Colonic mucosa (tissue), 4 donors: ENCODE data around the gene LIN28A. TPM values are rescaled to one million over a fixed set of nuclear protein-coding genes. Genes with fewer than 3 reads are reported as not detected.

Experiments used
- DNase-seq: peaks from one replicate; pipeline ENCODE4 v3.0.0-alpha.2; 2020
- H3K27ac ChIP-seq: fragments of 200-600 bp; one replicate; pipeline ENCODE4 v1.8.0; 2021
- H3K27me3 ChIP-seq: fragments of 200-600 bp; one replicate; pipeline ENCODE4 v1.8.0; 2021
- H3K36me3 ChIP-seq: fragments of 200-600 bp; one replicate; pipeline ENCODE4 v1.8.0; 2021
- H3K4me1 ChIP-seq: fragments of 200-600 bp; one replicate; pipeline ENCODE4 v1.8.0; 2021; ENCODE audit warnings: mild to moderate bottlenecking
- H3K4me3 ChIP-seq: fragments of 200-600 bp; one replicate; pipeline ENCODE4 v1.8.0; 2021
- H3K9ac ChIP-seq, 2 donors: one replicate each; pipeline ENCODE4 v1.7.0; 2013; ENCODE audit warnings: control low read depth in 2 of 2, low read depth in 2 of 2, low read length in 2 of 2
- H3K9me3 ChIP-seq: fragments of 200-600 bp; one replicate; pipeline ENCODE4 v1.8.0; 2021
- intact Hi-C: fragments of 100-400 bp; cut with DNase I; formaldehyde crosslinking; loops from one replicate; pipeline ENCODE4 v1.14.1; 2022
- total RNA-seq, 2 donors: library from RNA; stranded (reverse); fragmentation: NEBNext Ultra II Directional in 1 of 2; extraction: Animal tissue kit (Norgen Biotek cat#: 25700) in 1 of 2; gene quantifications; one replicate each; pipeline ENCODE4 v1.2.1, GENCODE V29; 2021
- TF ChIP-seq, protein P1 (sequence below): fragments of 200-600 bp; IDR thresholded peaks from one replicate; pipeline ENCODE4 v1.8.0; 2022; ENCODE audit warnings: antibody characterized with exemption, mild to moderate bottlenecking
- donor health status: healthy.
- donor health status: DM: no; HTN: no; CAD: no.
- donor health status: DM: no; HTN: no; CAD: no.

LIN28A gene
- total RNA-seq, 2 donors from 2014 or later = 1.4 TPM; not detected in 1

DNA sequence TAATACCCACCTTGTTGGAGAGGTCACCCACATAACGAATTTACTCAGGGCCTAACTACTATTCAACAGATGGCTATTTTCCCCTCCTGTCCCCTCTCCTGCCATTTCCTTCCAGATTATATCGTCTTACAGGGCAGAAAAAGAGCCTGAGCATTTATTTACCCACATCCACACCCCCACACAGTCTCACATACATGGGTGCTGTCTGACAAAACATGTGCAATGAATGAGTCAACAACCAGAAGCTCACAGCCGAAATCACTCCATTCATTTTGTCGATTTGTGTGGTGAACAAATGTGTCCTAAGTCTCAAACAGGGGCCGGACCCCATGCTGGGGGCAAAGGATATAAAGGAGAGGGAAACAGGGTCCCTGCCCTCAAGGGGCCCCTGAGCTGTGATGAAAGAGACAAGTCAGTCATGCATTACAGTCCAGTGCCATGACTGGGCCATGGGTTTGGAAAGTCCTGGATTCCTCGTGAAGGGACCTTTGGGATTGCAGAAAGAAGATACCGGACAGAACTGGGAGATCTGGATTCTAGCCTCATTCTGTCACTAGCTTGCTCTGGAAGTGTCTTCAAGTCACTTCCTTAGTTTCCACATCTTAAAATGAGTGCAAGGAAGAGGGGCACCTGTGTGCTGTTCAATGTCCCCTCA is 21.7 kb upstream of the LIN28A start:
- TF ChIP-seq, protein P1, sequence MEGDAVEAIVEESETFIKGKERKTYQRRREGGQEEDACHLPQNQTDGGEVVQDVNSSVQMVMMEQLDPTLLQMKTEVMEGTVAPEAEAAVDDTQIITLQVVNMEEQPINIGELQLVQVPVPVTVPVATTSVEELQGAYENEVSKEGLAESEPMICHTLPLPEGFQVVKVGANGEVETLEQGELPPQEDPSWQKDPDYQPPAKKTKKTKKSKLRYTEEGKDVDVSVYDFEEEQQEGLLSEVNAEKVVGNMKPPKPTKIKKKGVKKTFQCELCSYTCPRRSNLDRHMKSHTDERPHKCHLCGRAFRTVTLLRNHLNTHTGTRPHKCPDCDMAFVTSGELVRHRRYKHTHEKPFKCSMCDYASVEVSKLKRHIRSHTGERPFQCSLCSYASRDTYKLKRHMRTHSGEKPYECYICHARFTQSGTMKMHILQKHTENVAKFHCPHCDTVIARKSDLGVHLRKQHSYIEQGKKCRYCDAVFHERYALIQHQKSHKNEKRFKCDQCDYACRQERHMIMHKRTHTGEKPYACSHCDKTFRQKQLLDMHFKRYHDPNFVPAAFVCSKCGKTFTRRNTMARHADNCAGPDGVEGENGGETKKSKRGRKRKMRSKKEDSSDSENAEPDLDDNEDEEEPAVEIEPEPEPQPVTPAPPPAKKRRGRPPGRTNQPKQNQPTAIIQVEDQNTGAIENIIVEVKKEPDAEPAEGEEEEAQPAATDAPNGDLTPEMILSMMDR = no peak
- H3K9me3 ChIP-seq = no peaks in the 10 kb centered on the region
- DNase-seq = no peak
- no peak overlapping the region for H3K9ac ChIP-seq
- intact Hi-C loops = no loop called here
- H3K27ac ChIP-seq = no peak overlapping the region
- H3K4me1 ChIP-seq = no peaks in the 10 kb centered on the region
- no peaks in the 10 kb centered on the region for H3K27me3 ChIP-seq
- H3K4me3 ChIP-seq = no peak overlapping the region
- no peaks in the 10 kb centered on the region for H3K36me3 ChIP-seq

DNA sequence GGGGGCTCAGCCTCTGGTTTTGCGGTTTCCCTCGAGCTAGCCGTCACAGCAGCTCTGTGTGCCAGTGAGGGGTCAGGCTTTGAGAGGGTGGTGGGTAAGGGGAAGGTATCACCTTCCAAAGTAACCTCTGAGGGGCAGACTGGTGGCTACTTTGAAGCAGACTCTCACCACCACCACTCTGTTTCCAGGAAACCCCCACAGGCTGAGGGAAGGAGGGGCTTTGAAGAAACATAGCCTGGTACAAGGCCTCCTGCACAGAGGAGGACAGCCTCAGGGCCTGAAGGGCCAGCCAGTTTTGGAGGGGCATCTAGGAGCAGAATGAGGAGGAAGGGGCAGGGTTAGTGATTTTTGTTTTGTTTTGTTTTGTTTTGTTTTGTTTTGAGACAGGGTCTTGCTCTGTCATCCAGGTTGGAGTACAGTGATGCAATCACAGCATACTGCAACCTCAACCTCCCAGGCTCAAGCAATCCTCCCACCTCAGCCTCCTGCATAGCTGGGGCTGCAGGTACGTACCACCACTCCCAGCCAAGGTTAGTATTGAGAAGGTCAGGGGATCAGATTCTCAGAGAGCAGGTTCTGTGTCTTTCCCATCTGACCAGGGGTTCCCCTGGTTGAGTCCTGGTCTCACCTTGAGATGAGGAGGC is 20.9 kb upstream of the LIN28A start:
- H3K4me1 ChIP-seq = no peaks in the 10 kb centered on the region
- no peak overlapping the region for H3K4me3 ChIP-seq
- H3K27ac ChIP-seq = no peak overlapping the region
- H3K27me3 ChIP-seq = no peaks in the 10 kb centered on the region
- H3K36me3 ChIP-seq = no peaks in the 10 kb centered on the region
- TF ChIP-seq, protein P1 = no peak
- no peaks in the 10 kb centered on the region for H3K9me3 ChIP-seq
- H3K9ac ChIP-seq = no peak overlapping the region
- no peak for DNase-seq
- intact Hi-C loops = no loop called here

DNA sequence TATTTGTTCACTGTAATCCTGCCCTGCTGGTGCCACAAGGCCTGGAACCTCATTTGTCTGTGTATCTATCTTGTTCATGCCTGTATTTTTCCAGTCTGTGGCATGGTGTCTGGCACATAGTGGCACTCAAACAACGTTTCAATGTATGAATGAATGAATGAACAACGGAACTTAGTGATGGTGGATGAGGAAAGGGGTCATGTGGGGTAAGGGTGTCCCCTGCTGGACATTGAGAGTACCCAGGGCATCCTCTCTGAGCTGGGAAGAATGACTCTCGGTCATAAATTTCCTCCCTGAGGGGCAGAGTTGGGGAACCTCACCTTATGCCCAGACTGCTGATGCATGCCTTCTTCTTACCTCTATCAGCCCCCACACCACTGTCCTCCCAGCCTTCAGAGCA is 19.2 kb upstream of the LIN28A start:
- Histone ChIP-seq H3K27me3 (no peaks in the 10 kb centered on the region), H3K36me3 (no peaks in the 10 kb centered on the region), H3K4me3 (no peak overlapping the region), H3K9me3 (no peaks in the 10 kb centered on the region), H3K27ac (no peak overlapping the region), H3K9ac (no peak overlapping the region), H3K4me1 (no peaks in the 10 kb centered on the region)
- intact Hi-C loops = no loop called here
- no peak for DNase-seq
- TF ChIP-seq, protein P1 = no peak

DNA sequence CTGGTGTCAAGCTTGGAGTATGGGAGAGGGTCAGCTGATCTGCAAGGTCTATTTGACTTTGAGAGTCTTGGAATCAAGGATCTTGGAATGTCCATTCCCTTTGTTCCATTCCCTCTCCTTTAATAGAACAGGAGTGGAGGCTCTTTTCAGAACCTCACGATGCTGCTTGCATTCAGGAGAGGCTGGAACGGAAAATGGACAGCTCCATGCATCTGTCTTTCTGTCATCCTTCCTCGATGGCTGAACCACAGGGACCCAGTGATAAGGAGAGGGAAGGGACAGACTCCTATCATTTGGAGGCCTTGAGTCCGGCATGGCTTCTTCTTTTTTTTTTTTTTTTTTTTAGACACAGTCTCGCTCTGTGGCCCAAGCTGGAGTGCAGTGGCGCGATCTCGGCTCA is 14.9 kb upstream of the LIN28A start:
- TF ChIP-seq, protein P1 = no peak
- Histone ChIP-seq H3K4me3 (no peak overlapping the region), H3K9me3 (no peaks in the 10 kb centered on the region), H3K27me3 (no peaks in the 10 kb centered on the region), H3K4me1 (no peaks in the 10 kb centered on the region), H3K36me3 (no peaks in the 10 kb centered on the region), H3K9ac (no peak overlapping the region), H3K27ac (no peak overlapping the region)
- no peak for DNase-seq
- intact Hi-C loops = no loop called here

DNA sequence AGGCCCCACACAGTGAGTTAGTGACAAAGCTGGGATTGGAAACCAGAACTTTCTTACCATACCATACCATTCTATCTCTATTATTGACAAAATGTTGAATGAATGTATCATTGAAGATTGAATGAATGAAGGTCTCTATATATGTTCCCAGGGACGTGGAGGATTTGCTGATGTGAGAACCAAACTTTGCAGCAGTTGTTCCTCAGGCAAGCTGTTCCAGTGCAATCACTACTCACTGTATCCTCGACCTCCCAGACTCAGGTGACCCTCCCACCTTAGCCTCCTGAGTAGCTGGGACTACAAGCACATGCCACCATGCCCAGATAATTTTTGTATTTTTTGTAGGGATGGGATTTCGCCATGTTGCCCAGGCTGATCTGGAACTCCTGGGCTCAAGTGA is 11.6 kb upstream of the LIN28A start:
- Histone ChIP-seq H3K4me1 (no peaks in the 10 kb centered on the region), H3K36me3 (no peaks in the 10 kb centered on the region), H3K4me3 (no peak overlapping the region), H3K27me3 (no peaks in the 10 kb centered on the region), H3K9me3 (no peaks in the 10 kb centered on the region), H3K9ac (no peak overlapping the region), H3K27ac (no peak overlapping the region)
- no peak for DNase-seq
- intact Hi-C loops = no loop called here
- TF ChIP-seq, protein P1 = no peak
